Eye (tissue), 1 donor: ENCODE data around the gene MARCHF3.
"Not testable (repeated sequence)": the region's sequence is repeated elsewhere in the genome, so short reads cannot be mapped to it uniquely, and the experiment has no call there.

ENCODE experiments used
- DNase-seq: peaks from one replicate; pipeline ENCODE4 v3.0.0-alpha.2; 2015

MARCHF3 gene, protein sequence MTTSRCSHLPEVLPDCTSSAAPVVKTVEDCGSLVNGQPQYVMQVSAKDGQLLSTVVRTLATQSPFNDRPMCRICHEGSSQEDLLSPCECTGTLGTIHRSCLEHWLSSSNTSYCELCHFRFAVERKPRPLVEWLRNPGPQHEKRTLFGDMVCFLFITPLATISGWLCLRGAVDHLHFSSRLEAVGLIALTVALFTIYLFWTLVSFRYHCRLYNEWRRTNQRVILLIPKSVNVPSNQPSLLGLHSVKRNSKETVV

DNA sequence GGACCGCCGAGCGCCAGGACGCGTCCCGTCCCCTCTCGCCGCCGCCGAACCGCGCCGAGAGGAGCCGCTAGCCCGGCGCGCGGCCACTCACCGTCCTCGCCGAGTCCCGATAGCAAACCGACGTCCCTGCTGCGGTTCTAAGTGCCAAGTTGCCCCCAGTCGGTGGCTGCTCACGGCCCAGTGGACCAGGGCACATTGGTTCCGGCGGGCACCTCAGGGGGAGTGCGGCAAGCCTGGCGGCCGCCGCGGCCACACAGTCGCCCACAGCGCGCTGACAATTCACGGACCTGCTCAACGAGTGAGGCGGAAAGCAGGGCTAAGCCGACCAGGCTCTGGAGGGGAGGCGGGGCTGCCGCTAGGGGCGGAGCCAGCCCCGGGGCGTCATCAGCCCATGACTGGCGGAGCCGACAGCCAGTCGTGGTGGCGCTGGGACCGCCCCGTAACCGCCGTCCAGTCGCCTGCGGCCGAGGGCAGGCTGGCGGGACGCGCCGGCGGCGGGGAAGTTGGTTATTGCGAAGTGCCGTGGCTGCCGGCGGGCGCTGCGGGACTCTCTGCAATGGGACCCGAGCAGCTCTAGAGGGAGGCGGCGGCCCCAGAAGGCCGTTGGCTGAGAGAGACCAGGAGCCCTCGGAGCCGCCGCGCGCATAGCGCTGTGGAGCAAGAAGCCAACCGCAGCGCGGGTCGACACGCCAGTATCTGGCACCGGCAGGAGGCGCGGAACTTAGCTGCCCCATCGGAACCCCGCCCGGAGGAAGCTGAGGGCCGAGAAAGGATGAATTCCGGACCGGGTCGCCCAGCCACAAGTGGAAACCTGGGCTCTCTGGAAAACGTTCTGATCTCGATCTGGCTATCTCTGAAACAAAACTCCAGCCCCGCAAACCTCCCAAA lies at the start of gene MARCHF3:
MARCHF3 (minus strand) TSS at position 300 of the 888 bp plus-strand sequence. CDS start 112,387 bp downstream, outside the sequence.
- DNase-seq: peak; percentile 98

DNA sequence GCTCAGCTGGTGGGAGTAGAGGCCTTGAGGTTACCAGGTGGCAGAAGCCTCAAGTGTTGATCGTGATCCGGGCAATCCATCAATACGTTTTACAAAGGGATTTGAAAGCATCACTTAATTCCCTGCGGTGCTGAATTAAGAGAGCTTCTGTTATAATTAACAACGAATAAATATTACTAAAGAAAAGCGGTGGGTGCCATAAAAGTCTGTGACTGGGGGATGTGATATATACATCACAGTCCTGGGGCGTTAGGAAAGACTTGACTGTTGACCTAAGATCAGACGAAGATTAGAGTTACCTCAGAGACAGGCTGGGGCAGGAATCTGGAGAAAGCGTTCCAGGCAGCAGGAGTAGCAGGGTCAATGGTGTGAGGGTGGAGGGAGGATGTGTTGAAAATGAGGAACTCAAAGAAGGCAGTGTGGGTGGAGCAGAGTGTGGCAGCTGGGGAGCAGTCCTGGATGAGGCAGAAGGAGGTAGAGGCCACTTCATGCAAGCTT lies 49.7 kb upstream of the MARCHF3 start:
- DNase-seq: no peak

DNA sequence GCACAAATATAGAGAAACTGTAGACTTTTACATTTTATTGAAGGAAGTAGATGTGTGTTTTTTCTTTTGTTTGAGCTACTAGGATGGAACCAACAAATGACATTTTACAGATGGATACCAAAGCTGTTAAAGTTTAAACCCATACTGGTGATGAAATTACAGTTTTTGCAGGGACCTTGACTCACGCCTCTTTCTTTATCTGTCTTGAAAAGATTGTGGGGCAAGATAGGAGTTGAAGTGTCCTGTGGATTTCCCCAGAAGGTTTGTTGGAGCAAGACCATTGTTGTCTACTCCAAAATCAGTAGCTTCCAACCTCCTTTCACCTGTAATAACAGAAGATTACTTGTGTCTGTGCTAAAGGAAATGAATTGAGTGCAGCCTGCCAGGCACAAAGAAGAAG lies 47.0 kb upstream of the MARCHF3 start:
- no peak for DNase-seq

DNA sequence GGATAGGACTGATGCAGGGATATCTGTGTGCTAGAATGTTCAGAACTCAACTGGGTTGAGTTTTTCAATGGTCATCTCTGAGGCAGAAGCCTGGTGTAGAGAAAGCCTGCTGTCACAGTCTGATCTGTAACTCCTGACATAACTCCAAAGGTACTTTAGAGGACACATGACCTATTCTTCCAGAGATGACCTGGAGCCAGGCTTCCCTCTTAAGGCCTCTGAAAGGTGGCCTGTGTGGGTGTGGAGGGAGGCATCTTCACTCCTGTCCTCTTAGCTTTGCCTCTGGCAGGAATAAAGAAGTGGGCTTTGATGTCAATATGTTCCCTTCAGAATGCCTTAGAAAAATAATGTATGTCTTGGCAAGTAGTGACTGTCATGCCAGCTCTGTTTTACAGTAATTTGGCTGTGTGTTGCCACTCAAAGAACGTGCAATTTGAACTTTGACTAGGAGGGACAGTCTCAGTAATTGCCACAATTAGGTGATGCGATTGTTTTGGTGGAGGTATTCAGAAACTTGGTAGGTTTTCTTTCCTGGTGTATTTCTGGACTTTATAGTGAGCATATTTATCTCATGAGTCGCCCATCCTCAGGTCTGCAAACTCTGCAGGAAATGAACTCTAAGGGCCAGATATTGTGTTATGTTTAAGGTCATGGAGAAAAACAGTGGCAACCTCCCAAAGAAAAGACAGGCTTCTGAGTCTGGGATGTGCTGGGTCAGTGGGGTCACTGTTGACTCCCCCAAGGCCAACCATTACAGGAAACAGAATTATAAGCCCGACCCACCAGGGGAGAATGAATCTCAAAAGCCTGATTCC lies 46.2 kb upstream of the MARCHF3 start:
- DNase-seq: no peak

DNA sequence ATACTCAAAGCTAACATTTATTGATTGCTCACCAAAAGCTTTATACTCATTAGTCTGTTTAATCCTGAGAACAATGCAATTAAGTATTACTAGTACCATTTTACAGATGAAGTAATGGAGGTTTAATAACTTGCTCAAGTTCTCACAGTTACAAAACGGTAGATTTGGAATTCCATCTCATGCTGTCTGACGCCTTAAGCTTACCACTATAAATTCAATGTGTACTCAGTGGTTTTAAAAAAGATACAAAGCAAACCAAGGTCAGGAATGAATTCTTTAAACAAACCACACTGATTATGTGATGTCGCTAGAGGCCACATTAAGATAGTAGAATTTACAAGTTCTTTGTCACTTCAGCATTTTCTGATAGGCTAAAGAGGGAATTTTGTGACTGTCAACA lies 44.1 kb upstream of the MARCHF3 start:
- no peak for DNase-seq

DNA sequence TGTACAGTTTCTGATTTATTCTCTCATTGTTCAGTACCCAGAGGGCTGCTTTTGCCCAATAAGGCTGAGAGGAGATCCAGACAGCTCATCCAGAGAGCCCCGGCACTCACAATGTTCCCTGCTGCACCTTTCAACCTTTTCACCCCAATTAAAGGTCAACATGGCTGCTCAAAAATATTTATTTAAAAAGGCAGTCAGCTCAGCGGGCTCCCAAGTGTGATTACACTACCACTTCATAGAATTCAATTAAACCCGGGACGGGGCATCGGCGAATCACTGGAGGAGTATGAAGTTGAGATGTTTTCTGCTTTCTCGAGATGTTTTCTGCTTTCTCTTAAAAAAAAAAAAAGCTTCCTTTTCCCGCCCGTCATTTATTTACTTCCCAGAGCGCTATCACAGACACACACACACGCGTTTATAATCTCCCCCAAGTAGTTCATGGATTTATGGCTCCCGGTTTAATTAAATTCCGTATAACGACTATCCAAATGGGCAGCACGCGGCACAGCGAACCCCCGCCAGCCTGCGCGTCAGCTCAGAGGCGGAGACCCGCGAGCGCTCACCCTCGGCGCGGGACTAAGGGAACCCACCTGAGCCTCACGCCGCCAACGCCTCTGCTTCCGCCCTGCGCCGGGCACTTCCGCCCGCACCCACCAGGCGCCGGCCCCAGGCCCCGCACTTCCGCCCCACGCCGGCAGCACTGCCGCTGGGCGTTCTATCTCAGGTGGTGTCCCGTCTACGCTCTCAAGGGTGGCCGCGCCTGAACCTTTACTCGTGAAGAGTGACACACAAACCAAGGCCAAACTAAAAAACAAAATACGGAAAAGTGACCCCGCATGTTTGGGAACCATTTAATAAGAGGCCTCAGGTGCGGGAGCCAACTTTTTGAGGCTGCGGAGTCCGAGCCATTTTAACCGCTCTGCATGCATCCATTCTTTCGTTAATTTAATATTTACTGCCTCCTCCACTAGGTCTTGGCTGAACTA lies 42.8 kb upstream of the MARCHF3 start, which contains the start of gene C5orf63:
C5orf63 (minus strand) TSS at position 642 of the 986 bp plus-strand sequence. CDS start 14,507 bp downstream, outside the sequence.
- DNase-seq: peak; percentile 80

DNA sequence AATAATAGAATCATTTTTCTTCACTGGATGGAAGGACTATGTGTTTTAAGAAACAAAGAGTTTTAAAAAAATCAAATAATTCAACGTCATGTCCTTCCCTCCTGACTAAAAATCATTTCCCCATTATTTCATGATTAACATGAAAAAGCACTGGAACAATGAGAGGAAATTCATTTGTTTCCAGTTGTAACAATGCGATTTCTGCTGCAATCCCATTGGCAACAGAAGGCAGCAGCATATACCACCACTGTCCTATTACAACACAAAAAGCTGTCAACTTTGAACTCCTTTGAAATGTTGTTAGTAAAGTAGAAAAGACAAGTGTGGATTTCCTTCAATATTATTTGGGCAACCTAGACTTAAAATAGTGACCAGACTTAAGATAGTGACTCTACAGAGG lies 39.9 kb upstream of the MARCHF3 start:
- no peak for DNase-seq

DNA sequence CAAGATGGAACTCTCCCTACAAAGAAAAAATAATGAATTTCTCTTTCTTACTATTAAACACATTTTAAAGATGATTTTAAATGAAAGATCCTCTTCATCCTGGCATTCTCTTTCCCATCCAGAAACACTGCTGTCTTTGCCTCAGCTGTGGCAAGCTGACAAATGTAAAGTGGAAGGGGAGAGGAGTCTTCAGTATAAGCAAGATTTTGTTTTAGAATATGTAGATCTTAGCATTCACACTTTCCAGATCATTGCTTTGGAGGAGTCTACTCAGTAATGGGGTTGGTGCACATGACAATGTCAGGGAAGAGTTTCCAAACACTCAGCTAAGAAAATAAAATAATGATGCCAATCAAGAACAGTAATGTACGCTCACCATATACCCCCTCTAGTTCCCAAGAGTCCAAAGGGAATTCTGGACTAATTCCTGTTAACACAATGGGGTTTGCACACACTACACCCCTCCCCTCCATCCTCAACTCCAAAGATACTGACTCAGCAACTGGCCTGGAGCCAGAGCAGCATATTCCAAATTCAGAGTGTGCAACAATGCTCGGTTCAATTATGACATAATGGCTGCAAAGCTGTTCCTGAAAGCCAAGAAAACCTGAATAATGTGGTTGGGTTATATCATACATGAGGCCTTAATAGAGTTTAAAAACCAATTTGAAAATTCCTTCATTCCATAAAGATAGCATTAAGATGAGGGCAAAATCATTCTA lies 38.3 kb upstream of the MARCHF3 start:
- DNase-seq: peak; percentile 47

DNA sequence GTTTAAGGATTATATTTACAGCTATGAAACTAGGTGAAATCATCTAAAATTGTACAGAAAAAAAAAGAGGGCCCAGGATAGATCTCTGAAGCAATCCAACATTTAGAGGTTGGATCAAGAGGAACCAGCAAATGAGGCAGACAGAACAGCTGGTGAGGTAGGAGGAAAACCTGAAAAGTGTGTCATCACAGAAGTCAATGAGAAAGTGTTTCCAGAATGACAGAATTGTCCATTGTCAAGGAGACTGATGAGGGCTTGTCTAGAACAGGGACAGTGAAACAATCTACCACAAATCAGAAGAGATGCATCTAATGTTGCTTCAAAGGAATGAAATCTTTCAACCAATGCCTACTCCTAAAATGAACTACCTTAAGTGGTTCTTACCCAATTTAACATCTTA lies 36.4 kb upstream of the MARCHF3 start:
- no peak for DNase-seq

DNA sequence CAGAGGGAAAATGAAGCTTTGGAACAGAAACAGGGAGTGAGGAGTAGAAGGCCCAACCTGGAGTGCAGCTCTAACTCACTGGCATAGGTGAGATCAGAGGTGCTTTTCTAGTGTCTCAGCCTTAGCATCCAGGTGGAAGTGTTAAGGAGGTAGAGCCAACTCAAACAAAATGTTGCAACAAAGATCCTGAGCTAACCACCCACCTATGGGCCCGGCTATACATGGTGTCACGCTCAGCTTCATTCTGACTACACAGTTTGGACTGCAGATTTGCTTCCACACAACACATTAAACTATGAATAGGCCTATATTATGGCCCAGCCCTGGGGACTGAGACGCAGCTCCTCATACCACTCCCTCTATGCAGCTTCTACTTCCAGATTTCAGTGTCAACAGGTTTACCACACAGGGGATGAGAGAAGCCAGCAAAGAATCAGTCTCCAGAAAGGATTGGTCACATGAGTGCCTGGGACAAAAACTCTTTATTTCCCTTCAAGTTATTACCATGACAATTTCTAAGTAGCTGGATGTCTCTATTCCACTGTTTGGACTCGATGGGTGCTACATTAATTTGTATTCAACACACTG lies 34.0 kb upstream of the MARCHF3 start:
- DNase-seq: no peak

DNA sequence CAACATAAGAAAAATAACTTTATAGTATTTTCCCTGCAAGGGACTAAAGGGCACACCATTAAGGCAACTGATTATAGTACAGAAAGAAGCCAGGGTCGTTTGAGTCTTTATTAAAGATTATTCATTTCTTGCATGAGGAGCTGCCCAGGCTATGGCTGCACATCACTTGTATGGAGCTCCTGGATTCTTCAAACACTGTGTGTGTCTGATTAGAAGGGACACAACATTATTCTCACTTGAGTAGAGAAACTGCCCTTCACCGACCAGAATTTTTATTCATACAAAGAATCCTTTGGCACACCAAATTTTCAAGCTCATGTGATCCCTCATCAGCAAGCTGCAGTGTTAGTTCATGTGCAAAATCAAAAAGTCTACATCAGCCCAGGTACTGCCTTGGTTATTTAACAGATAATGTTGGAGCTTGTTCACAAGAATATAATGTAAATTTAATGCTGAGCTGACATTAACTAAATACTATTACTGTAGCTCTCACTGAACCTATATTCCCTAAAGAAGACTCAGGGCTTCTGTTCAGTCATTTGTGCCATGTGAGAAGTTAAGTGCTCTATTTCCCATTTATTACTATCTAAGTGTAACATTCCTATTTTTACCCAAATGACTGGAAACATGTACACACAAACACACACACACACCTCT lies 33.0 kb upstream of the MARCHF3 start:
- peak; percentile 61 for DNase-seq

DNA sequence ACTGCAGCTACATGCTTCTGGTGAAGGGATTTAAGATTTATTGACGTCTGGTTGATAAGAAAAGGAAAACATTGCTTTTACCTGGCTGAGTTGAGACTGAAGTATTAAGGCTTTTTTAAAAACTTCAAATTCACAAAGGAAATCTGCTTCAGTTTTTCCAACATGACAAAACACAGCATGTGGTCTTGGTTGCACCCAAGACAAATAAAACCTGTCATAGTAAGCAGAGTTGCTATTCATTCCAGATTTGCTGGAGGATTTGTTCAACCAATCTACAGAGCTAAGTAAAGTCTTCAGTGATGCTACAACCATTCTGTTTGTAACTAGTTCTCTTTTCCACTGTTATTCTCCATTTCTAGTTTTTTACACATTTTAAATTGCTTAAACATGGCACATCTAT lies 31.6 kb upstream of the MARCHF3 start:
- no peak for DNase-seq

DNA sequence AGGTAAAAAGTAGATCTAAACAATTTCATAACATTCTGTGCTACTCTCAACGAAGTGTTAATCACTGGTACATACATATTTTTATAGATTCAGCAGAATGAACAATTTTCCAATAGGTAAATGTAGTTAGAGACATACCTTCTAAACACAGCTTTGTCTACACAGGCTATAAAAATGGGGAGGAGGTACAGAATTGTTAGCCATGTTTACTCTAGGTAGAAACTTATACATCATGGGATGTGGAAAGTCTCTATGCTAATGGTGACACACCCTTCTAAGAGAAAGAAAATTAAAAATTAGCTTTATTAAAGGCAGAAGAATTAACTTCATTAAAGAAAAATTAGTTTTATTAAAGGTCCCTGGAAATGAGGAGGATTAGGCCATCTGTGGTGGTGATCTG lies 31.2 kb upstream of the MARCHF3 start:
- no peak for DNase-seq

DNA sequence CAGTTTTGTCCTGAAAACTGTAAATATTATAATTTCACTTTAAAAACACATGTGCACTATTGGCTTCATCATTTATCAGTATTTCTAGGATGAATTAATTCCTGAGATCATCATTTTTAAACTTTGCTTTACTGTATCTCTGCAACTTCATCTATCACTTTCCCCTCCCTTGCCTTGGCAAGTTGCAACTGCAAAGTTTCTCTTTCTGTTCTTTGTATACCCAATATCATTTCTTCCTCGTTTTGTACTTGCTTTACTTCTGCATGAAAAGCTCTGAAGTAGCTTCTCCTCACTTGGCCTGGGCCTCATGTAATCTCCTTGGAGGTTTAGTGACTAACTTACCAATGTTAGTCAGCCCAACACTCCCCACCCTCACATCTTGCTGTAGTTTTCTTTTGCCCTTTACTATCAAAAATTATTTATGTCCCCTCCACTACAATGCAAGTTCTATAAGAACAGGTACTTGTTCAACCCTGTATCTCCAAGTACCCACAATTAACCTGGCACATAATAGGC lies 30.2 kb upstream of the MARCHF3 start:
- DNase-seq: no peak

DNA sequence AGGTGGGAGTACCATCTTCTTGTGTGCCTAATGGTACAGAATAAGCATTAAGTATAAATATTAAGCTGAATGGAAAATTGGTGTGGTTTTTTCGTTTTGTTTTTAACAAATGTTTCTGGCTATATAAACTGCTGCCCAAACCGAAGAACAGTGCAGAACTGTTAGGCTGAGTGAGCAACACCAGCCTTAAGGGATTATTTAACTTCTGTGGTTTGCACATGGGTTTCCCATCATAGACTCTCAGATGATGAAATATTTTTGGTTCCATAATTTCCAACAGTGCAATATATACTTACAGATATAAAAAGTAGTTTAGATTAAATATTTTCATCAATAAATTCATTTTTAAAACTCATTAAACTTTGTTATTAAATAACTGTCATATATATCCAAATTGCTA lies 26.5 kb upstream of the MARCHF3 start:
- DNase-seq: no peak

DNA sequence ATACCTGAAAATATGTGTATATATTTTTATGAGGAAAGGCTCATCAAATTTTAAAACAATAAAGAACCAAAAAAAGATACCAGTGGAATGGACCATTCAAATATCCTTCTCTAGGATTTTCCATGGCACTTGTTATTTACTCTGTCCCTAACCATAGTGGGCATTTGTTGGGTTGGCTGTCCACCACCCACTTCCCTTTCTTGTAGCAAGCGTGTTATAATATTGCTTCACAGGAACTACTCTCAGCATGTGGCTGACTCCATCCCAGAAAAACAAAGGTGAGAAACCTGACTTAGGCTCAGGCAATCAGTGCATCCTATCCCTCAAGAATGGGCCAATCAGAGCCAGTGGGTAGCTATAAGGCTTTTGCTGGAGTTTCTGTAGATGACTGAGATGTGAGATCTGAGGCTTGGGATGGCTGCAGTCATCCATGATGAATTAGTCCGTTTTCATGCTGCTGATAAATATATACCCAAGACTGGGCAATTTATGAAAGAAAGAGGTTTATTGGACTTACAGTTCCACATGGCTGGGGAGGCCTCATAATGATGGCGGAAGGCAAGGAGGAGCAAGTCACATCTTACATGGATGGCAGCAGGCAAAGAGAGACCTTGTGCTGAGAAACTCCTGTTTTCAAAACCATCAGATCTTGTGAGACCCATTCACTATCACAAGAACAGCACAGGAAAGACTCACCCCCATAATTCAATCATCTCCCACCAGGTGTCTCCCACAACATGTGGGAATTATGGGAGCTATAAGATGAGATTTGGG lies 25.7 kb upstream of the MARCHF3 start:
- DNase-seq: no peak

DNA sequence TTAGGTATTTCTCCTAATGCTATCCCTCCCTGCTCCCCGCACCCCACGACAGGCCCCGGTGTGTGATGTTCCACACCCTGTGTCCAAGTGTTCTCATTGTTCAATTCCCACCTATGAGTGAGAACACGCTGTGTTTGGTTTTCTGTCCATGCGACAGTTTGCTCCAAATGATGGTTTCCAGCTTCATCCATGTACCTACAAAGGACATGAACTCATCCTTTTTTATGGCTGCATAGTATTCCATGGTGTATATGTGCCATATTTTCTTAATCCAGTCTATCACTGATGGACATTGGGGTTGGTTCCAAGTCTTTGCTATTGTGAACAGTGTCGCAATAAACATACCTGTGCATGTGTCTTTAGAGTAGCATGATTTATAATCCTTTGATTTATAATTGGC lies 23.2 kb upstream of the MARCHF3 start:
- DNase-seq: not testable (repeated sequence)

DNA sequence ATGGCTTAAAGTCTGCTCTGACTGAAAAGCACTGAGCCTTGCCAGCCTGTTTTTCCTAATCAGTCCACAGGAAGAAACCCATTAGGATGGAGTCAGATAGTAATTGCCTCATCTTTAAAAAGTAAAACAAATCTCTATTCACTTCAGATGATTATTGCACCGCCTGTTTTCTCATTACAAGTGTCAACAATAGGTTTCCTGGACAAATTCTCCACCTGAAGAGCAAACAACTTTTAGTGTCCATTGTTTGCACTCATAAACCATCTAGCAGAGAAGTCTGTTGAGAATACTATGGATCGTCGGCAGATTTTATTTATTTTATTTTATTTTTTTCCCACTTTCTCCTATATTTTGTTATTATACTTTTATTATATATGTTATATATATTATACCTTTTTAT lies 22.7 kb upstream of the MARCHF3 start:
- no peak for DNase-seq

DNA sequence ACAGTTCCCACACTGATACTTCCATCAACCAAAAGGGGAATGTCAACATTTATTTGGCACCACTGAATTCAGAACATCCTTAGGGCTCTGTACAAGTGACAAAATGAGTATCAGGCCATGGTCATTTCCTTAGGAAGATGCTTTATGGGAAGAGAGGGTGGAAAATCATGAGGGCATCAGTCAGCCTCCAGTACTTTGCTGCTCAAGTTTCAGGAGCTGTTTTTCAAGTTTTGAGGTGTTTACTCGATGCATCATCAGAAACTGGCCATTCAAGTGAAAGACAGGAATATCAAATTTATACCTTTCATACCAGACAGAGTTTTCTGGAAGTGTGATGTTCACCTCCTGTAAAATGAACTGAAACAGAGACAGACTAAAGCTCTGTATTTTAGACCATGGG lies 21.2 kb upstream of the MARCHF3 start:
- DNase-seq: no peak
